Measurements from ENCODE around the gene MYCBP2. TPM values are rescaled to one million over a fixed set of nuclear protein-coding genes. Genes with fewer than 3 reads are reported as not detected.

The MYCBP2 gene
- total and polyA plus RNA-seq, 4 experiments from 2014 or later = 13.3 to 197 (median 118) TPM

DNA sequence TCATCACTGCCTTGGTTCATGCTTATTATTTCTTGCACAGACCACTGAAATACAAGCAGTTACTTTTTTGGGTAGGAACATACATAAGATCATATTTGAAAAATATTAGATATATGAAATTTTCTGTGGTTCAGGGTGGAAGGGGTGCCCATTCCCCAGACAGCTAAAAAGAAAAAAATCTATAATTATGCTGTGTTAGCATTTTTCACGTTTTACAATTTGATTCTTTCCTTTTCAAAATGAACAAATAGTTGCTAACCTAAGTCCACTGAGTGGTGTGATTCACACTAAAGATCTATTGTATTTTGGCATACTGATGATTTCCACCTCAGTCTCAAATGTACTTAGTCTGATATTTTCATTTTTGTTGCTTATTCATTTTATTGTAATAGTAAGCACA is 233.2 kb downstream of the MYCBP2 start:
- intact Hi-C loops (cut with micrococcal nuclease) = no loop called here
- no peaks in the 10 kb centered on the region for H3K27me3 Mint-ChIP-seq
- peaks cover 15% of the 10 kb centered on the region for H3K36me3 ChIP-seq (ENCODE audit: insufficient read depth, low read length)

GRCh38 chr13:77084755-77085154 is 242.1 kb downstream of the MYCBP2 start:
- H3K27ac ChIP-seq (ENCODE audit: low read depth, low read length) = no peak overlapping the region
- no peaks in the 10 kb centered on the region for H3K4me1 ChIP-seq (ENCODE audit: insufficient read depth, low read length)
- CTCF ChIA-PET (ENCODE audit: partially characterized antibody) = no interaction called here
- POLR2A ChIA-PET (ENCODE audit: partially characterized antibody) = no interaction called here
- no peaks in the 10 kb centered on the region for H3K27me3 ChIP-seq (ENCODE audit: insufficient read depth, low read length)
- peak overlapping the region in 5 of 7 donors; percentile 16 to 70 (median 43) for H3K27ac Mint-ChIP-seq
- H3K36me3 Mint-ChIP-seq = peaks cover 69 to 76% of the 10 kb centered on the region in 2 donors
- H3K9me3 ChIP-seq (ENCODE audit: control insufficient read depth in 1 of 2, low read length in 2 of 2) = no peaks in the 10 kb centered on the region
- no peak overlapping the region for H3K4me3 ChIP-seq (ENCODE audit: low read length in 2 of 2)
- H3K27me3 Mint-ChIP-seq = no peaks in the 10 kb centered on the region
- H3K4me1 Mint-ChIP-seq = no peaks in the 10 kb centered on the region
- DNase-seq = no peak
- H3K9me3 Mint-ChIP-seq = no peaks in the 10 kb centered on the region
- intact Hi-C loops (cut with micrococcal nuclease) = no loop called here
- H3K4me3 Mint-ChIP-seq = no peak overlapping the region
- H3K36me3 ChIP-seq (ENCODE audit: insufficient read depth, low read length) = peaks cover 52% of the 10 kb centered on the region

More for the DNA sequence above, 233.2 kb downstream of the MYCBP2 start:
- Histone ChIP-seq H3K4me1 (ENCODE audit: insufficient read depth, low read length) (no peaks in the 10 kb centered on the region), H3K4me3 (ENCODE audit: low read length in 2 of 2) (no peak overlapping the region), H3K27me3 (ENCODE audit: insufficient read depth, low read length) (no peaks in the 10 kb centered on the region), H3K27ac (ENCODE audit: low read depth, low read length) (no peak overlapping the region), H3K9me3 (ENCODE audit: control insufficient read depth in 1 of 2, low read length in 2 of 2) (no peaks in the 10 kb centered on the region)
- Mint-ChIP-seq H3K36me3 (peaks cover 60 to 70% of the 10 kb centered on the region in 2 donors), H3K4me3 (no peak overlapping the region), H3K27ac (no peak overlapping the region), H3K9me3 (peaks cover 0 to 1% (median 0%) of the 10 kb centered on the region in 8 donors), H3K4me1 (no peaks in the 10 kb centered on the region)
- no peak for DNase-seq
- ChIA-PET POLR2A (ENCODE audit: partially characterized antibody) (no interaction called here), CTCF (ENCODE audit: partially characterized antibody) (no interaction called here)

GRCh38 chr13:77079902-77080413 is 246.9 kb downstream of the MYCBP2 start:
- intact Hi-C loops (cut with micrococcal nuclease) = loop anchor here (10.0 kb wide), 1 partner anchor 395 kb away; no protein-coding TSS in a partner anchor
- no peak overlapping the region for H3K27ac ChIP-seq (ENCODE audit: low read depth, low read length)
- H3K36me3 ChIP-seq (ENCODE audit: insufficient read depth, low read length) = peaks cover 65% of the 10 kb centered on the region
- Mint-ChIP-seq H3K27me3 (no peaks in the 10 kb centered on the region), H3K4me3 (no peak overlapping the region), H3K4me1 (peaks cover 0 to 4% (median 4%) of the 10 kb centered on the region in 4 donors), H3K36me3 (peaks cover 71 to 88% of the 10 kb centered on the region in 2 donors), H3K9me3 (no peaks in the 10 kb centered on the region), H3K27ac (peak overlapping the region in 3 of 7 donors; percentile 6 to 47 (median 32))
- no peaks in the 10 kb centered on the region for H3K9me3 ChIP-seq (ENCODE audit: control insufficient read depth in 1 of 2, low read length in 2 of 2)
- H3K4me1 ChIP-seq (ENCODE audit: insufficient read depth, low read length) = no peaks in the 10 kb centered on the region
- DNase-seq = no peak
- ChIA-PET CTCF (ENCODE audit: partially characterized antibody) (no interaction called here), POLR2A (ENCODE audit: partially characterized antibody) (no interaction called here)
- no peak overlapping the region for H3K4me3 ChIP-seq (ENCODE audit: low read length in 2 of 2)
- H3K27me3 ChIP-seq (ENCODE audit: insufficient read depth, low read length) = no peaks in the 10 kb centered on the region

GRCh38 chr13:77067519-77067918 is 259.4 kb downstream of the MYCBP2 start:
- Histone ChIP-seq H3K27me3 (ENCODE audit: insufficient read depth, low read length) (no peaks in the 10 kb centered on the region), H3K36me3 (ENCODE audit: insufficient read depth, low read length) (peaks cover 57% of the 10 kb centered on the region), H3K27ac (ENCODE audit: low read depth, low read length) (no peak overlapping the region), H3K9me3 (ENCODE audit: control insufficient read depth in 1 of 2, low read length in 2 of 2) (no peaks in the 10 kb centered on the region), H3K4me3 (ENCODE audit: low read length in 2 of 2) (no peak overlapping the region), H3K4me1 (ENCODE audit: insufficient read depth, low read length) (no peaks in the 10 kb centered on the region)
- no peak overlapping the region for H3K27ac Mint-ChIP-seq
- no peak for DNase-seq
- intact Hi-C loops (cut with micrococcal nuclease) = no loop called here
- no peaks in the 10 kb centered on the region for H3K27me3 Mint-ChIP-seq
- CTCF ChIA-PET (ENCODE audit: partially characterized antibody) = no interaction called here
- peaks cover 0 to 3% (median under 1%) of the 10 kb centered on the region in 4 donors for H3K4me1 Mint-ChIP-seq
- POLR2A ChIA-PET (ENCODE audit: partially characterized antibody) = no interaction called here
- peaks cover 50 to 75% of the 10 kb centered on the region in 2 donors for H3K36me3 Mint-ChIP-seq
- no peaks in the 10 kb centered on the region for H3K9me3 Mint-ChIP-seq
- H3K4me3 Mint-ChIP-seq = no peak overlapping the region

GRCh38 chr13:77065461-77066147 is 261.3 kb downstream of the MYCBP2 start:
- CTCF ChIA-PET (ENCODE audit: partially characterized antibody) = no interaction called here
- no peak overlapping the region for H3K4me3 ChIP-seq (ENCODE audit: low read length in 2 of 2)
- no peaks in the 10 kb centered on the region for H3K9me3 Mint-ChIP-seq

DNA sequence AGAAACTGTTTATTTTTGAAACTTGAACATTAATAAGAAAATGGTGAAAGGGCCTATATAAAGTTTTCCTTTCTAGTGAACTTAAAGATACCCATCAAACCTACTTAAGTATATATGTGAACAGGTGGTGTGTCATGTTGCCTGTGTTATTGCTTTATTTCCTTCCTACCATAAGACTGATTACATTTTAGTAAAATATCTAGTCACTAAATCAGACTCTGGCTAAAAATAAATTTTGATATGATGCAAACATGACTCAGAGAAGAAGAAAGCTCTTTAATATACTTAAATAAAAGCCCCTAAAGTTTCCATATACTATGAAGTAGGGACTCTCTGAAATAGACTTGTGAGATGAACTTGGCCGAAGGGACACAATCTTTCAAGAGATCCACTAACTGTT is 264.8 kb downstream of the MYCBP2 start:
- intact Hi-C loops (cut with micrococcal nuclease) = no loop called here
- no peak overlapping the region for H3K4me3 Mint-ChIP-seq
- peaks cover 66% of the 10 kb centered on the region for H3K36me3 ChIP-seq (ENCODE audit: insufficient read depth, low read length)
- H3K4me3 ChIP-seq (ENCODE audit: low read length in 2 of 2) = no peak overlapping the region
- no peaks in the 10 kb centered on the region for H3K9me3 ChIP-seq (ENCODE audit: control insufficient read depth in 1 of 2, low read length in 2 of 2)
- no peaks in the 10 kb centered on the region for H3K27me3 Mint-ChIP-seq
- no peak for DNase-seq
- no peaks in the 10 kb centered on the region for H3K9me3 Mint-ChIP-seq
- peaks cover 0 to 2% (median 0%) of the 10 kb centered on the region in 4 donors for H3K4me1 Mint-ChIP-seq
- no peak overlapping the region for H3K27ac Mint-ChIP-seq
- no peaks in the 10 kb centered on the region for H3K27me3 ChIP-seq (ENCODE audit: insufficient read depth, low read length)
- H3K36me3 Mint-ChIP-seq = peaks cover 42 to 70% of the 10 kb centered on the region in 2 donors
- H3K4me1 ChIP-seq (ENCODE audit: insufficient read depth, low read length) = no peaks in the 10 kb centered on the region
- ChIA-PET POLR2A (ENCODE audit: partially characterized antibody) (no interaction called here), CTCF (ENCODE audit: partially characterized antibody) (no interaction called here)
- H3K27ac ChIP-seq (ENCODE audit: low read depth, low read length) = no peak overlapping the region

More at GRCh38 chr13:77065461-77066147, 261.3 kb downstream of the MYCBP2 start:
- intact Hi-C loops (cut with micrococcal nuclease) = no loop called here
- no peaks in the 10 kb centered on the region for H3K9me3 ChIP-seq (ENCODE audit: control insufficient read depth in 1 of 2, low read length in 2 of 2)
- H3K4me3 Mint-ChIP-seq = no peak overlapping the region
- no peaks in the 10 kb centered on the region for H3K27me3 ChIP-seq (ENCODE audit: insufficient read depth, low read length)
- POLR2A ChIA-PET (ENCODE audit: partially characterized antibody) = no interaction called here
- H3K27ac ChIP-seq (ENCODE audit: low read depth, low read length) = no peak overlapping the region
- H3K4me1 ChIP-seq (ENCODE audit: insufficient read depth, low read length) = no peaks in the 10 kb centered on the region
- peak overlapping the region in 2 of 7 donors; percentile 1 to 71 for H3K27ac Mint-ChIP-seq
- H3K36me3 ChIP-seq (ENCODE audit: insufficient read depth, low read length) = peaks cover 68% of the 10 kb centered on the region
- no peak for DNase-seq
- no peaks in the 10 kb centered on the region for H3K27me3 Mint-ChIP-seq
- H3K36me3 Mint-ChIP-seq = peaks cover 52 to 82% of the 10 kb centered on the region in 2 donors
- H3K4me1 Mint-ChIP-seq = peaks cover 0 to 2% (median 0%) of the 10 kb centered on the region in 4 donors

DNA sequence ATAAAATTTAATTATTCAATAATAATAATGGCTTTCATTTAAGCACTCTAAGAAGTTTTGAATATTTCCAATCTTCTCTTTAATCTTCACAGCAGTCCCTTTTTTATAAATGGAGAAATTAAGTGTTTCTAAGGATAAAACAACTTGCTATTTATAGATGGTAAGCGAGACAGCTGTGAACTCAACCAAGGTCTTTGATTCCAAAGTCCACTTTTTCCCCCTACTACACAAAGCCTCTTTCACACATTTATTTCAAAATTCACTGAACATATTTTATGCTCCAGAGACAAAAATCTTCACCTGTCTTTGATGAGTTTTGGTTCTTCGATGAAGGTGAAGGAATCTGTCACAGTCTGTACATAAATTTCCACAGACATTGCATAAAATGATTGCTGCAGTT is 265.5 kb downstream of the MYCBP2 start:
- peaks cover 0 to 2% (median 0%) of the 10 kb centered on the region in 4 donors for H3K4me1 Mint-ChIP-seq
- no peak for DNase-seq
- no peak overlapping the region for H3K27ac ChIP-seq (ENCODE audit: low read depth, low read length)
- CTCF ChIA-PET (ENCODE audit: partially characterized antibody) = no interaction called here
- H3K27ac Mint-ChIP-seq = no peak overlapping the region
- no peaks in the 10 kb centered on the region for H3K27me3 ChIP-seq (ENCODE audit: insufficient read depth, low read length)
- intact Hi-C loops (cut with micrococcal nuclease) = no loop called here
- peaks cover 71% of the 10 kb centered on the region for H3K36me3 ChIP-seq (ENCODE audit: insufficient read depth, low read length)
- H3K4me1 ChIP-seq (ENCODE audit: insufficient read depth, low read length) = no peaks in the 10 kb centered on the region
- H3K4me3 ChIP-seq (ENCODE audit: low read length in 2 of 2) = no peak overlapping the region
- no peaks in the 10 kb centered on the region for H3K9me3 Mint-ChIP-seq
- H3K4me3 Mint-ChIP-seq = no peak overlapping the region
- no peaks in the 10 kb centered on the region for H3K27me3 Mint-ChIP-seq
- H3K9me3 ChIP-seq (ENCODE audit: control insufficient read depth in 1 of 2, low read length in 2 of 2) = no peaks in the 10 kb centered on the region
- peaks cover 44 to 72% of the 10 kb centered on the region in 2 donors for H3K36me3 Mint-ChIP-seq
- POLR2A ChIA-PET (ENCODE audit: partially characterized antibody) = no interaction called here
